Breast epithelium (tissue), 4 donors: Measurements from ENCODE around the gene ANKRD10. TPM values are rescaled to one million over a fixed set of nuclear protein-coding genes. Genes with fewer than 3 reads are reported as not detected.

Source experiments
- DNase-seq, 2 donors: peaks; one replicate each; pipeline ENCODE4 v3.0.0-alpha.2; 2019; ENCODE audit warnings: low spot score in 2 of 2
- H3K27ac ChIP-seq, 2 donors: fragments of 200-600 bp; sonication (generic) in 1 of 2; one replicate each; pipeline ENCODE4 v1.5.1; 2016 to 2019; ENCODE audit warnings: mild to moderate bottlenecking in 1 of 2
- H3K27me3 ChIP-seq, 2 donors: fragments of 200-600 bp; sonication (generic) in 1 of 2; one replicate each; pipeline versions ENCODE4 v1.5.1 to v1.6.0; 2017 to 2019; ENCODE audit warnings: control low read depth in 1 of 2, mild to moderate bottlenecking in 1 of 2
- H3K36me3 ChIP-seq: fragments of 200-600 bp; one replicate; pipeline ENCODE4 v1.5.1; 2019
- H3K4me1 ChIP-seq, 2 donors: fragments of 200-600 bp; sonication (generic); one replicate each; pipeline ENCODE4 v1.5.1; 2016 to 2019; ENCODE audit warnings: control low read depth in 1 of 2
- H3K4me3 ChIP-seq, 3 donors: fragments of 200-600 bp; sonication (generic); 1 replicate in 2 of 3; 2 replicates in 1 of 3; pipeline ENCODE4 v1.5.1; 2016 to 2019; ENCODE audit warnings: mild to moderate bottlenecking in 3 of 3, moderate library complexity in 2 of 3
- H3K9me3 ChIP-seq, 2 donors: fragments of 200-600 bp; sonication (generic) in 1 of 2; one replicate each; pipeline ENCODE4 v1.5.1; 2016 to 2019; ENCODE audit warnings: control low read depth in 1 of 2
- POLR2A ChIP-seq: fragments of 450-650 bp; IDR thresholded peaks from one replicate; pipeline ENCODE4 v1.6.1; 2016; ENCODE audit warnings: antibody characterized with exemption, mild to moderate bottlenecking, moderate library complexity
- POLR2AphosphoS5 ChIP-seq, 3 donors: sonication (generic); formaldehyde crosslinking; IDR thresholded peaks; one replicate each; pipeline ENCODE4 v1.6.1; 2017; ENCODE audit warnings: antibody characterized with exemption in 3 of 3
- intact Hi-C: fragments of 100-400 bp; cut with DNase I; formaldehyde crosslinking; loops from one replicate; pipeline ENCODE4 v1.15.1; 2023; ENCODE audit warnings: low total_unique reads
- total RNA-seq, 3 donors: library from RNA; depleted of rRNA; stranded (reverse); fragments of >200 nt; gene quantifications; one replicate each; pipeline ENCODE4 v1.1.0, GENCODE V29; 2016
- TF ChIP-seq, protein P1 (sequence below), 3 donors: fragments of 450-650 bp; IDR thresholded peaks; one replicate each; pipeline ENCODE4 v1.5.1; 2016 to 2017; ENCODE audit warnings: antibody characterized with exemption in 3 of 3, mild to moderate bottlenecking in 3 of 3, moderate library complexity in 3 of 3

ANKRD10 gene
- total RNA-seq, 3 donors from 2014 or later: 133 to 206 (median 193) TPM

- Histone ChIP-seq H3K9me3 (no peaks in the 10 kb centered on the region), H3K27me3 (no peaks in the 10 kb centered on the region), H3K4me1 (peaks cover 5 to 10% of the 10 kb centered on the region in 2 donors), H3K27ac (peak overlapping the region; percentile 96 to 98), H3K4me3 (peak overlapping the region in 1 of 3 donors; percentile 99), H3K36me3 (no peaks in the 10 kb centered on the region)
- intact Hi-C loops: no loop called here
- peak in 1 of 2 donors; percentile 62 for DNase-seq
- TF ChIP-seq POLR2AphosphoS5 (IDR thresholded peaks at IDR 0.05) (no peak), POLR2A (no peak)
- TF ChIP-seq, protein P1, sequence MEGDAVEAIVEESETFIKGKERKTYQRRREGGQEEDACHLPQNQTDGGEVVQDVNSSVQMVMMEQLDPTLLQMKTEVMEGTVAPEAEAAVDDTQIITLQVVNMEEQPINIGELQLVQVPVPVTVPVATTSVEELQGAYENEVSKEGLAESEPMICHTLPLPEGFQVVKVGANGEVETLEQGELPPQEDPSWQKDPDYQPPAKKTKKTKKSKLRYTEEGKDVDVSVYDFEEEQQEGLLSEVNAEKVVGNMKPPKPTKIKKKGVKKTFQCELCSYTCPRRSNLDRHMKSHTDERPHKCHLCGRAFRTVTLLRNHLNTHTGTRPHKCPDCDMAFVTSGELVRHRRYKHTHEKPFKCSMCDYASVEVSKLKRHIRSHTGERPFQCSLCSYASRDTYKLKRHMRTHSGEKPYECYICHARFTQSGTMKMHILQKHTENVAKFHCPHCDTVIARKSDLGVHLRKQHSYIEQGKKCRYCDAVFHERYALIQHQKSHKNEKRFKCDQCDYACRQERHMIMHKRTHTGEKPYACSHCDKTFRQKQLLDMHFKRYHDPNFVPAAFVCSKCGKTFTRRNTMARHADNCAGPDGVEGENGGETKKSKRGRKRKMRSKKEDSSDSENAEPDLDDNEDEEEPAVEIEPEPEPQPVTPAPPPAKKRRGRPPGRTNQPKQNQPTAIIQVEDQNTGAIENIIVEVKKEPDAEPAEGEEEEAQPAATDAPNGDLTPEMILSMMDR (IDR thresholded peaks at IDR 0.05): no peak
Observed at GRCh38 chr13:110916301-110917142, 1.7 kb upstream of the ANKRD10 start.

DNA sequence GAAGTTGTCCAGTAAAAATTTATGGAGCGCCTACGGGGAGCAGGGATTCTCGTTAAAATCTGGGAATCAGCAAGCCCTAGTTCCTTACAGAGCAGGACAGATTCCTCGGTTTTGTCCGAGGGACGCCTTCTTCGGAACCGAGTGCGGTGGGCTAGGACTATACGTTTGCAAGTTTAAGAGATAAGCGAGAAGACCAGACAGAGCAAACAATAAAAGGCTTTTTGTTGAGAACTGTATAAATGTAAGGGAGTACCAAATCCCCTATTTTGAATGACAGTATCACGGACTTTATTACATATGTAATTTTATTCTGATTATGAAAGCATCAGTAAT is 971 bp upstream of the ANKRD10 start:
- DNase-seq: no peak
- Histone ChIP-seq H3K36me3 (no peaks in the 10 kb centered on the region), H3K27me3 (no peaks in the 10 kb centered on the region), H3K4me1 (peaks cover 5 to 10% of the 10 kb centered on the region in 2 donors), H3K9me3 (no peaks in the 10 kb centered on the region), H3K4me3 (peak overlapping the region; percentile 92 to 99 (median 96)), H3K27ac (peak overlapping the region; percentile 96 to 98)
- TF ChIP-seq, protein P1 (IDR thresholded peaks at IDR 0.05): no peak
- no peak for TF ChIP-seq POLR2A
- no peak for TF ChIP-seq POLR2AphosphoS5 (IDR thresholded peaks at IDR 0.05)
- intact Hi-C loops: no loop called here

GRCh38 chr13:110914331-110915056 is 375 bp downstream of the ANKRD10 start:
- intact Hi-C loops: no loop called here

DNA sequence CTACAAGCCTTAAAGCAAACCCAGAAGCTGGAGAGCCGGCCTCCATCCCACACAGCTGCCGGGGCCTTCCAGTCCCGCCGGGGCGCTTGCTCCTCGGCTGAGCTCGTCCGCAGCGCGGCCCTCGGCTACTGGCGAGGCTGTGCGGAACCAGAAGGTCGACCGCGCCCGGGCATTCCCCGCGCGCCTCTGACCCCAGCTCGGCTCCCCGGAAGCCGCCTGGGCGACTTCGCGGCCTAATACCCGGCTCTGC is 863 bp downstream of the ANKRD10 start:
- TF ChIP-seq, protein P1 (IDR thresholded peaks at IDR 0.05): no peak
- TF ChIP-seq POLR2AphosphoS5 (IDR thresholded peaks at IDR 0.05) (no peak), POLR2A (no peak)

More at GRCh38 chr13:110914331-110915056, 375 bp downstream of the ANKRD10 start:
- Histone ChIP-seq H3K27me3 (no peaks in the 10 kb centered on the region), H3K27ac (peak overlapping the region; percentile 96 to 98), H3K36me3 (no peaks in the 10 kb centered on the region), H3K4me3 (peak overlapping the region; percentile 92 to 99 (median 96)), H3K4me1 (peaks cover 5 to 21% of the 10 kb centered on the region in 2 donors), H3K9me3 (no peaks in the 10 kb centered on the region)
- DNase-seq: peak in 1 of 2 donors; percentile 65
- TF ChIP-seq, protein P1 (IDR thresholded peaks at IDR 0.05): no peak
- TF ChIP-seq POLR2A (peak; percentile 53), POLR2AphosphoS5 (IDR thresholded peaks at IDR 0.05) (peak; percentile 65 to 78 (median 76))

More for the DNA sequence above, 863 bp downstream of the ANKRD10 start:
- peak in 1 of 2 donors; percentile 36 for DNase-seq
- Histone ChIP-seq H3K9me3 (no peaks in the 10 kb centered on the region), H3K27me3 (no peaks in the 10 kb centered on the region), H3K36me3 (no peaks in the 10 kb centered on the region), H3K27ac (peak overlapping the region; percentile 96 to 98), H3K4me1 (peaks cover 5 to 23% of the 10 kb centered on the region in 2 donors), H3K4me3 (peak overlapping the region; percentile 92 to 99 (median 96))
- intact Hi-C loops: no loop called here
